H1 (cell line): ENCODE measurements around the gene UBE2E1. TPM values are rescaled to one million over a fixed set of nuclear protein-coding genes. Genes with fewer than 3 reads are reported as not detected.

Experiments used
- CTCF ChIA-PET: fragments of 300-600 bp; sonication (Branson Sonifier 250); formaldehyde crosslinking; loops from one replicate; lab custom pipeline; 2021; ENCODE audit not compliant: partially characterized antibody; lab: Charles Lee
- POLR2A ChIA-PET: fragments of 300-600 bp; sonication (Branson Sonifier 250); formaldehyde crosslinking; loops from one replicate; lab custom pipeline; 2021; ENCODE audit warnings: inconsistent platforms; ENCODE audit not compliant: partially characterized antibody; lab: Charles Lee
- DNase-seq, 2 experiments: peaks; one replicate each; pipeline versions ENCODE4 v3.0.0 to v3.0.0-alpha.2; 2010 to 2022; ENCODE audit warnings: low spot score in 2 of 2, low read depth in 1 of 2, mixed read lengths in 1 of 2
- FAIRE-seq: peaks from 2 replicates; lab custom pipeline; 2011; peaks lifted over from hg19 to GRCh38; lab: Jason Lieb, UNC
- H2AFZ ChIP-seq: 2 replicates; pipeline ENCODE4 v1.8.1; 2012; ENCODE audit warnings: low read length, inconsistent platforms
- H2AK5ac ChIP-seq: 2 replicates; pipeline ENCODE4 v1.6.1; 2013; ENCODE audit warnings: low read depth, low read length
- H2BK120ac ChIP-seq: replicated peaks from 2 replicates; pipeline ENCODE3; 2013; ENCODE audit warnings: low read depth, low read length, inconsistent platforms
- H2BK12ac ChIP-seq: 2 replicates; pipeline ENCODE4 v1.6.1; 2013; ENCODE audit warnings: low read depth, low read length
- H2BK15ac ChIP-seq: 2 replicates; pipeline ENCODE4 v1.6.1; 2013; ENCODE audit warnings: low read length
- H2BK20ac ChIP-seq: 2 replicates; pipeline ENCODE4 v1.6.1; 2013; ENCODE audit warnings: low read length
- H2BK5ac ChIP-seq: 2 replicates; pipeline ENCODE4 v1.6.1; 2013; ENCODE audit warnings: low read depth, low read length
- H3K14ac ChIP-seq: 2 replicates; pipeline ENCODE4 v1.6.1; 2013; ENCODE audit warnings: inconsistent platforms; ENCODE audit not compliant: insufficient read length
- H3K18ac ChIP-seq: 2 replicates; pipeline ENCODE4 v1.6.1; 2013; ENCODE audit warnings: low read length; ENCODE audit errors: extremely low read depth
- H3K23ac ChIP-seq: 2 replicates; pipeline ENCODE4 v1.6.1; 2013; ENCODE audit warnings: inconsistent platforms; ENCODE audit not compliant: insufficient read length
- H3K23me2 ChIP-seq: 2 replicates; pipeline ENCODE4 v1.6.1; 2013; ENCODE audit warnings: low read depth, low read length
- H3K27ac ChIP-seq: 2 replicates; pipeline ENCODE4 v1.6.1; 2011; ENCODE audit warnings: low read depth, low read length, inconsistent platforms
- H3K27me3 ChIP-seq, 4 experiments: replicated peaks in 1 of 4; 1 replicate in 1 of 4; 2 replicates in 3 of 4; pipeline versions ENCODE4 v1.6.1 to v1.8.1; 2011 to 2013; ENCODE audit warnings: low read length in 3 of 4, mild to moderate bottlenecking in 3 of 4, inconsistent platforms in 2 of 4, mixed read lengths in 2 of 4, moderate library complexity in 1 of 4; ENCODE audit not compliant: control insufficient read depth in 3 of 4, insufficient read depth in 3 of 4; ENCODE audit errors: extremely low read depth in 1 of 4
- H3K36me3 ChIP-seq, 4 experiments: 2 replicates each; pipeline versions ENCODE4 v1.6.1 to v1.8.1; 2011 to 2013; ENCODE audit warnings: mild to moderate bottlenecking in 4 of 4, low read length in 3 of 4, moderate library complexity in 2 of 4, control low read depth in 1 of 4, inconsistent platforms in 1 of 4; ENCODE audit not compliant: insufficient read depth in 4 of 4, control insufficient read depth in 2 of 4
- H3K4ac ChIP-seq: replicated peaks from 2 replicates; pipeline ENCODE3; 2013; ENCODE audit warnings: low read length, low read depth, mixed read lengths, inconsistent platforms; ENCODE audit not compliant: insufficient read length
- H3K4me1 ChIP-seq, 4 experiments: replicated peaks in 1 of 4; 1 replicate in 1 of 4; 2 replicates in 3 of 4; pipeline versions ENCODE4 v1.6.1 to v1.8.1; 2011 to 2013; ENCODE audit warnings: low read length in 3 of 4, inconsistent platforms in 2 of 4, mixed read lengths in 1 of 4; ENCODE audit not compliant: insufficient read depth in 4 of 4, control insufficient read depth in 3 of 4
- H3K4me2 ChIP-seq, 2 experiments: 2 replicates each; pipeline versions ENCODE4 v1.6.1 to v1.8.1; 2011 to 2013; ENCODE audit warnings: low read depth in 2 of 2, low read length in 2 of 2, control low read depth in 1 of 2, inconsistent platforms in 1 of 2, mild to moderate bottlenecking in 1 of 2; ENCODE audit not compliant: insufficient read depth in 1 of 2
- H3K4me3 ChIP-seq, 4 experiments: fragments of 200-600, 300-600 bp in 1 of 4; sonication (generic), shearing (Covaris generic), sonication (Bioruptor Twin) in 1 of 4; 2 replicates each; pipeline versions ENCODE4 v1.5.1 to v1.8.1; 2011 to 2016; ENCODE audit warnings: low read length in 4 of 4, low read depth in 3 of 4, control low read depth in 2 of 4, inconsistent platforms in 2 of 4, mild to moderate bottlenecking in 2 of 4, mixed read lengths in 1 of 4, moderate library complexity in 1 of 4; ENCODE audit not compliant: insufficient read depth in 2 of 4; ENCODE audit errors: extremely low read depth in 1 of 4
- H3K56ac ChIP-seq: replicated peaks from 2 replicates; pipeline ENCODE3; 2013; ENCODE audit warnings: low read depth, mild to moderate bottlenecking, mixed read lengths, low read length, inconsistent platforms; ENCODE audit not compliant: insufficient read length
- H3K79me1 ChIP-seq: 2 replicates; pipeline ENCODE4 v1.6.1; 2013; ENCODE audit warnings: low read depth, low read length, control low read depth
- H3K79me2 ChIP-seq, 2 experiments: 2 replicates each; pipeline versions ENCODE4 v1.6.1 to v1.8.1; 2012 to 2013; ENCODE audit warnings: low read length in 2 of 2, mild to moderate bottlenecking in 2 of 2, inconsistent platforms in 1 of 2; ENCODE audit not compliant: insufficient read depth in 2 of 2, control insufficient read depth in 1 of 2
- H3K9ac ChIP-seq, 4 experiments: replicated peaks in 1 of 4; 1 replicate in 1 of 4; 2 replicates in 3 of 4; pipeline versions ENCODE4 v1.6.1 to v1.8.1; 2011 to 2013; ENCODE audit warnings: low read depth in 3 of 4, low read length in 3 of 4, control low read depth in 2 of 4, mild to moderate bottlenecking in 2 of 4, moderate library complexity in 2 of 4, inconsistent platforms in 1 of 4; ENCODE audit errors: extremely low read depth in 1 of 4
- H3K9me3 ChIP-seq, 2 experiments: 2 replicates each; pipeline versions ENCODE4 v1.6.1 to v1.8.1; 2012 to 2013; ENCODE audit warnings: mild to moderate bottlenecking in 2 of 2, moderate library complexity in 2 of 2, control low read depth in 1 of 2, inconsistent platforms in 1 of 2, low read depth in 1 of 2, low read length in 1 of 2, mixed read lengths in 1 of 2; ENCODE audit not compliant: insufficient read depth in 2 of 2
- H4K20me1 ChIP-seq, 2 experiments: replicated peaks in 1 of 2; 2 replicates each; pipeline versions ENCODE3 to v1.8.1; 2011 to 2013; ENCODE audit warnings: inconsistent platforms in 2 of 2, low read length in 2 of 2, mild to moderate bottlenecking in 1 of 2; ENCODE audit not compliant: insufficient read depth in 2 of 2, control insufficient read depth in 1 of 2
- H4K5ac ChIP-seq: 2 replicates; pipeline ENCODE4 v1.6.1; 2013; ENCODE audit warnings: low read length, low read depth, mixed read lengths, inconsistent platforms; ENCODE audit not compliant: insufficient read length
- H4K8ac ChIP-seq: 2 replicates; pipeline ENCODE4 v1.8.0; 2013; ENCODE audit warnings: mild to moderate bottlenecking, moderate library complexity, low read length, inconsistent platforms; ENCODE audit not compliant: insufficient read depth; ENCODE audit errors: extremely low read depth
- H4K91ac ChIP-seq: replicated peaks from 2 replicates; pipeline ENCODE3; 2013; ENCODE audit warnings: low read length, mixed read lengths, inconsistent platforms; ENCODE audit not compliant: insufficient read length
- CBX5 ChIP-seq: fragments of 300-800, 300-1000 bp; sonication (generic); IDR thresholded peaks from 2 replicates; pipeline ENCODE4 v1.7.1; 2016; ENCODE audit warnings: antibody characterized with exemption, low read length, low read depth
- CTBP2 ChIP-seq: IDR thresholded peaks from 2 replicates; pipeline ENCODE4 v1.7.0; 2011; ENCODE audit warnings: borderline replicate concordance, mild to moderate bottlenecking, moderate library complexity, mixed read lengths, low read length; ENCODE audit not compliant: insufficient read depth, insufficient read length
- FOSL1 ChIP-seq: IDR thresholded peaks from 2 replicates; pipeline ENCODE4 v1.6.1; 2011; ENCODE audit warnings: mild to moderate bottlenecking, low read depth, low read length, moderate library complexity; ENCODE audit not compliant: insufficient read depth
- GABPA ChIP-seq: IDR thresholded peaks from 2 replicates; pipeline ENCODE4 v1.6.1; 2011; ENCODE audit warnings: mild to moderate bottlenecking, low read length, moderate library complexity, borderline replicate concordance; ENCODE audit not compliant: insufficient read depth
- KDM1A ChIP-seq: fragments of 200-600, 300-600 bp; sonication (generic); IDR thresholded peaks from 2 replicates; pipeline ENCODE4 v1.7.1; 2016; ENCODE audit warnings: mild to moderate bottlenecking, low read length, borderline replicate concordance
- KDM4A ChIP-seq: IDR thresholded peaks from one replicate; pipeline ENCODE4 v1.7.1; 2012; ENCODE audit warnings: low read depth, mild to moderate bottlenecking, moderate library complexity, low read length, inconsistent platforms; ENCODE audit not compliant: severe bottlenecking
- PHF8 ChIP-seq: fragments of 200-600 bp; sonication (generic); conservative IDR thresholded peaks from 2 replicates; pipeline ENCODE4 v1.7.1; 2012; ENCODE audit warnings: low read depth, mild to moderate bottlenecking, inconsistent platforms, low read length, moderate library complexity
- POU5F1 ChIP-seq: IDR thresholded peaks from 2 replicates; pipeline ENCODE4 v1.6.1; 2011; ENCODE audit warnings: low read depth, mild to moderate bottlenecking, low read length, moderate library complexity
- SRF ChIP-seq: IDR thresholded peaks from 2 replicates; pipeline ENCODE4 v1.6.1; 2011; ENCODE audit warnings: mild to moderate bottlenecking, low read depth, low read length, moderate library complexity
- SUZ12 ChIP-seq: fragments of 200-600 bp; sonication (generic); IDR thresholded peaks from 2 replicates; pipeline ENCODE4 v1.6.1; 2012; ENCODE audit warnings: mild to moderate bottlenecking, inconsistent platforms, low read length, moderate library complexity, mixed read lengths
- TBP ChIP-seq: IDR thresholded peaks from 2 replicates; pipeline ENCODE4 v1.6.1; 2011; ENCODE audit warnings: low read depth, low read length, improper control_type of control experiment
- WGBS, 2 experiments: shearing (Covaris generic) in 1 of 2; methylation state at CpG; one replicate each; pipeline versions ENCODE4 v1.1.6 to v1.1.7; 2013 to 2015; ENCODE audit warnings: low lambda C conversion rate in 2 of 2, mixed read lengths in 2 of 2, inconsistent platforms in 1 of 2, low coverage in 1 of 2, missing lambda C conversion rate in 1 of 2; ENCODE audit not compliant: insufficient replicate concordance in 2 of 2, insufficient coverage in 1 of 2, insufficient read length in 1 of 2; ENCODE audit errors: extremely low coverage in 1 of 2, missing lambda C conversion rate in 1 of 2; 5-methylcytosine and 5-hydroxymethylcytosine counted together
- polyA plus RNA-seq, 7 experiments: library from polyadenylated mRNA; depleted of rRNA in 3 of 7; stranded (reverse) in 5 of 7; unstranded in 2 of 7; fragments of >200 nt in 5 of 7; fragments of 200-250 nt in 2 of 7; gene quantifications; 1 replicate in 5 of 7; 2 replicates in 1 of 7; 4 replicates in 1 of 7; pipeline versions ENCODE4 v1.2.1 to v1.2.3, GENCODE V29; 2011 to 2013; ENCODE audit warnings: missing spikeins in 2 of 7, mixed read lengths in 2 of 7
- total RNA-seq: library from RNA; stranded (reverse); fragmentation: NEBNext Ultra II Directional; extraction: Animal tissue kit (Norgen Biotek cat#: 25700); gene quantifications from 2 replicates; pipeline ENCODE4 v1.2.1, GENCODE V29; 2021
- TF ChIP-seq, protein P1 (sequence below): IDR thresholded peaks from 2 replicates; pipeline ENCODE4 v1.6.1; 2011; ENCODE audit warnings: low read depth, mild to moderate bottlenecking, low read length; ENCODE audit not compliant: insufficient read depth

The UBE2E1 gene
- total and polyA plus RNA-seq, 2 of the 8 experiments (the other 6 are each of a cell fraction or from before 2014, with no cell fraction given): 109 to 141 TPM

DNA sequence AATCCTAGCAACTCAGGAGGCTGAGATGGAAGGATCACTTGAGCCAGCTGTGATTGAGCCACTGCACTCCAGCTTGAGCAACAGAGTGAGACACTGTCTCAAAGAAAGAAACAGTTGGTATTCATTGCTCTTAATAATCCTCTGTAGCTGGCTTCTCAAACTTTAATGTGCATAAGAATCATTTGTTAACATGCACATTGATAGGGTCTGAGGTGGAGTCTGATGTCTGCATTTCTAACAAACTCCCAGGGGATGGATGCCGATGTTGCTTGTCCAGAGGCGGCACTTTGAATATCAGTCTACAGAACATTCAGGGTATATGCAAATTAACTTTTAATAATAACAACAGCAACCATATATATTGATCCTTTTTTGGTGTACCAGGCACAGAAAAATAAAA lies 71.2 kb downstream of the UBE2E1 start:
- Histone ChIP-seq H3K36me3 (peaks cover 0 to 23% (median 8%) of the 10 kb centered on the region in 4 experiments; a peak in 6 of 8 replicates), H3K79me1 (peaks cover 2% of the 10 kb centered on the region; the same call in 1 of the 2 replicates), H3K9me3 (peaks cover 9 to 12% of the 10 kb centered on the region in 2 experiments; a peak in 3 of 4 replicates), H3K14ac (no peak overlapping the region), H4K8ac (no peak overlapping the region), H3K27ac (no peak overlapping the region), H4K20me1 (peaks cover 0 to 10% of the 10 kb centered on the region in 2 experiments), H2AK5ac (no peak overlapping the region), H3K23ac (no peak overlapping the region), H3K4me1 (no peaks in the 10 kb centered on the region; a peak in 2 of 7 replicates), H3K4me2 (no peak overlapping the region), H2AFZ (no peak overlapping the region)
- no peak for DNase-seq
- TF ChIP-seq KDM1A (no peak), PHF8 (no peak), SRF (no peak), CBX5 (no peak), POU5F1 (no peak), TBP (no peak), SUZ12 (no peak), FOSL1 (no peak), KDM4A (no peak), GABPA (no peak), CTBP2 (no peak)
- TF ChIP-seq, protein P1, sequence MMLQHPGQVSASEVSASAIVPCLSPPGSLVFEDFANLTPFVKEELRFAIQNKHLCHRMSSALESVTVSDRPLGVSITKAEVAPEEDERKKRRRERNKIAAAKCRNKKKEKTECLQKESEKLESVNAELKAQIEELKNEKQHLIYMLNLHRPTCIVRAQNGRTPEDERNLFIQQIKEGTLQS: no peak
- TF ChIP-seq, all 59 proteins: peak for 0
- no peak overlapping the region for H2BK120ac ChIP-seq
- no peak overlapping the region for H4K5ac ChIP-seq
- H4K91ac ChIP-seq: no peak overlapping the region
- no peak overlapping the region for H3K56ac ChIP-seq
- no peak overlapping the region for H3K18ac ChIP-seq
- H3K4me3 ChIP-seq: no peak overlapping the region
- H3K9ac ChIP-seq: no peak overlapping the region
- H2BK20ac ChIP-seq: no peak overlapping the region
- no peak overlapping the region for H2BK5ac ChIP-seq
- H3K23me2 ChIP-seq: no peaks in the 10 kb centered on the region
- CTCF ChIA-PET: interaction anchor here (1.0 to 5.5 kb wide), 4 partner anchors 11 to 42 kb away, joined by 3 to 34 read pairs (median 5); no protein-coding TSS in a partner anchor
- H3K79me2 ChIP-seq: peaks cover 3 to 72% of the 10 kb centered on the region in 2 experiments
- H3K4ac ChIP-seq: no peak overlapping the region
- FAIRE-seq: no peak
- H2BK15ac ChIP-seq: no peak overlapping the region
- no peaks in the 10 kb centered on the region for H3K27me3 ChIP-seq
- POLR2A ChIA-PET: interaction anchor here (0.6 to 3.3 kb wide), 4 partner anchors 11 to 40 kb away, joined by 3 to 14 read pairs (median 4); partner anchors contain the start of genes NKIRAS1 and RPL15
- 97% methylated on average over 2 of the region's 2 CpGs; no CpG with 5 or more reads in 1 of the 2 experiments for WGBS, 2 experiments
- no peak overlapping the region for H2BK12ac ChIP-seq
